Peyer's patch (tissue), 4 donors: ENCODE measurements around the gene TCF7L1.

ENCODE experiments used
- CTCF ChIP-seq, 6 experiments: fragments of 450-650 bp in 4 of 6; fragments of 200-600 bp in 2 of 6; sonication (generic) in 1 of 6; IDR thresholded peaks; one replicate each; pipeline ENCODE4 v1.5.1; 2017 to 2019; ENCODE audit warnings: antibody characterized with exemption in 6 of 6, mild to moderate bottlenecking in 3 of 6, moderate library complexity in 1 of 6
- POLR2A ChIP-seq, 2 donors: fragments of 450-650 bp; IDR thresholded peaks; one replicate each; pipeline ENCODE4 v1.5.1; 2017; ENCODE audit warnings: antibody characterized with exemption in 2 of 2, mild to moderate bottlenecking in 2 of 2, moderate library complexity in 2 of 2

GRCh38 chr2:85277416-85278158 is 144.4 kb downstream of the TCF7L1 start:
- no peak for TF ChIP-seq CTCF (IDR thresholded peaks at IDR 0.05)
- no peak for TF ChIP-seq POLR2A (IDR thresholded peaks at IDR 0.05)
